Measurements from ENCODE around the gene ZNF701.
A peak's percentile ranks its signal among the peaks of the same experiment; 100 is the strongest.
"Not testable (repeated sequence)": the region's sequence is repeated elsewhere in the genome, so short reads cannot be mapped to it uniquely, and the experiment has no call there.

The ZNF701 gene

DNA sequence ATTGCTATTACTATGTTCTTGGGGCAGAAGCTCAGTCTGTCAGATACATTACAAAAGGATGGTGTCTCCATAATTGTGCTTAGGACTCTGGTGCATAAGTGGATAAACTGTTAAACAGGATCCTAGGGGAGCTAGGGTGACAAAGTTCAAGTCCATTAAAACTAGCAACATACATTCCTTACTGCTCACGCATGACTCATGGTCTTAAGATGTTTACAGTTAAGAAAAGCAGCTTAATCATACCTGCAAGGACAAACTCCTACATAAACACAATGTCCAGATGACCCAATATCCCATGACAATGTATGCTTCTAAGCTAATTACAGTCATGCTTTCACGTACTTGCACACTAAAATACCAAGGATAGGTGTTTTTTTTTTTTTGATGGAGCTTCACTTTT, 3.5 kb upstream of the ZNF701 start:
- no peak for DNase-seq (ENCODE audit: low read depth)

- no peak for DNase-seq (ENCODE audit: low read depth)
These were observed 2.2 kb upstream of the ZNF701 start for GRCh38 chr19:52567921-52568320.

DNA sequence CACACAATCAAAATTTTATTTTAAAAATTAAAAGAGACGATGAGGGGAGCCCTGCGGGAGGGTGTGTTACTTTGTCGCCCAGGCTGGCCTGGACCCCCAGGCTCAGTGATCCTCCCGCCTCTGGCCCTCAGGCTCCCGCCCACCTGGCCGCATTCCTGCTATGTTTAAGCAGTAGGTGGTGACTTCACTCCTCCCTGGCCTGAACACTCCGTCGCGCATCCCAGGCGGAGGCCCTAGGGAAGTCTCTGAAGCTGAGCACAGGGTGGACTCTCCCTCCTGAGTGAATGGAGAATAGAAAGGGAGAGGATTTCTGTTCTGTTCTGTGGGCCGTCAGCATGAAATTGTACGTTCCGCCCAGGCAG, 468 bp upstream of the ZNF701 start:
- DNase-seq (ENCODE audit: low read depth) = not testable (repeated sequence)

GRCh38 chr19:52584736-52585440, 14.8 kb downstream of the ZNF701 start:
- no peak for DNase-seq (ENCODE audit: low read depth)

DNA sequence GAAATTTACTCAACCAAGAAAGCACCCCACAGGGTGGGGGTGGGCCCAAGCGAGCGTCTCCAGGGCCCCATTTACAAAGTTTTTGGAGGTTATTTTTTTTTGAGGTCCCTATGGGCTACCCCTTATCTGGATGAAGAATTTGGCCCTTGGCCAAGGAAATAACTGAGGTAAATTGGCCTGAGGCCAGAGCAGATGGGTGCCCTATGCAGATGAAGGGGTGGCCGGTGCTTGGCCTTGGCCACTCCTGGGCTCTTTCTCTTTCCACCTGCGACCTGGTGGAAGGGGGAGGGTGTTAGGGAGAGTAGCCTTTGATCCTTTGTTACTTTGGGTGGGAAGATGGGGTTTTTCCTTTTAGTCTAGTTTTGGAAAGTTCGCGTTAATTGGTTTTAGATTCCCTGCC, 15.5 kb downstream of the ZNF701 start:
- DNase-seq (ENCODE audit: low read depth) = no peak

DNA sequence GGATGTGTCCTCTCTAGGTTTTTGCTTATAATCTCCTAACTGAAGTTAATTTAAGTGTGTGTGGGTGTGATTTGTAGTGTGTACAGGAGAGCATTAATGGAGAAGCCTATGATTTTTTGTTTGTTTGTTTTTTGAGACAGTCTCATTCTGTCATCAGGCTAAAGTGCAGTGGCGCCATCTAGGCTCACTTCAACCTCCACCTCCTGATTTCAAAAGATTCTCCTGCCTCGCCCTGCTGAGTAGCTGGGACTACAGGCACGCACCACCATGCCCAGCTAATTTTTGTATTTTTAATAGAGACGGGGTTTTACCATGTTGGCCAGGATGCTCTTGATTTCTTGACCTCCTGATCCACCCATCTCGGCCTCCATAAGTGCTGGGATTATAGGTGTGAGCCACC, 20.6 kb downstream of the ZNF701 start:
- DNase-seq (ENCODE audit: low read depth) = no peak

GRCh38 chr19:52592301-52592700, 22.2 kb downstream of the ZNF701 start:
- no peak for DNase-seq (ENCODE audit: low read depth)

GRCh38 chr19:52593441-52593840, 23.4 kb downstream of the ZNF701 start:
- not testable (repeated sequence) for DNase-seq (ENCODE audit: low read depth)

DNA sequence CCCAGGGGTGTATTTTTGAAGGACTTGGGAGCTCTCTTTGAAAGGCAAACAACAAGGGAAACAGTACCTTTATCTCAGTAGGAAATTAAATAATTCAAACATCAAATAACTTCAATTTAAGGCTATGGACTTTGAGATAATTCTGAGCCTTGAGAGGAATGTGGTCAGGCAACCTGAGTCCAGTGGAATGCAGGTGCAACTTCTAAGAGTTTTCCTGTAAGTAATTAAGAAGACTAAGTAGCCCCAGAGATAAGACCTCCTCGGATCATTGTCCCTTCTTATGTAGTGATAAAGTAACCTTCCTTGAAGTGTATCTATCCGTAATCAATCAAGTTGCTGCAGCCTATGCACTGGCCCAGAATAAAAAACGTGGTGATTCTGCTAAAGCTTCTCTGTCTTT, 29.2 kb downstream of the ZNF701 start:
- no peak for DNase-seq (ENCODE audit: low read depth)

DNA sequence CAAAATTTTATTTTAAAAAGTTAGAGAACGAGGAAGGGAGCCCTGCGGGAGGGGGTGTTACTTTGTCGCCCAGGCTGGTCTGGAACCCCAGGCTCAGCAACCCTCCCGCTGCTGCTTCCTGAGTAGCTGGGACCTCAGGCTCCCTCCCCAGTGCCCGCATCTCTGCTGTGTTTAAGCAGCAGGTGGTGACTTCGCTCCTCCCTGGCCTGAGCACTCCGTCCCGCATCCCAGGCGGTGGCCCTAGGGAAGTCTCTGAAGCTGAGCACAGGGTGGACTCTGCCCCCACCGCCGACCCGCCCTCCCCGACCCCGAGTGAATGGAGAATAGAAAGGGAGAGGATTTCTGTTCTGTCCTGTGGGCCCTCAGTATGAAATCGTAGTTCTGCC, 30.5 kb downstream of the ZNF701 start:
- DNase-seq (ENCODE audit: low read depth) = no peak

DNA sequence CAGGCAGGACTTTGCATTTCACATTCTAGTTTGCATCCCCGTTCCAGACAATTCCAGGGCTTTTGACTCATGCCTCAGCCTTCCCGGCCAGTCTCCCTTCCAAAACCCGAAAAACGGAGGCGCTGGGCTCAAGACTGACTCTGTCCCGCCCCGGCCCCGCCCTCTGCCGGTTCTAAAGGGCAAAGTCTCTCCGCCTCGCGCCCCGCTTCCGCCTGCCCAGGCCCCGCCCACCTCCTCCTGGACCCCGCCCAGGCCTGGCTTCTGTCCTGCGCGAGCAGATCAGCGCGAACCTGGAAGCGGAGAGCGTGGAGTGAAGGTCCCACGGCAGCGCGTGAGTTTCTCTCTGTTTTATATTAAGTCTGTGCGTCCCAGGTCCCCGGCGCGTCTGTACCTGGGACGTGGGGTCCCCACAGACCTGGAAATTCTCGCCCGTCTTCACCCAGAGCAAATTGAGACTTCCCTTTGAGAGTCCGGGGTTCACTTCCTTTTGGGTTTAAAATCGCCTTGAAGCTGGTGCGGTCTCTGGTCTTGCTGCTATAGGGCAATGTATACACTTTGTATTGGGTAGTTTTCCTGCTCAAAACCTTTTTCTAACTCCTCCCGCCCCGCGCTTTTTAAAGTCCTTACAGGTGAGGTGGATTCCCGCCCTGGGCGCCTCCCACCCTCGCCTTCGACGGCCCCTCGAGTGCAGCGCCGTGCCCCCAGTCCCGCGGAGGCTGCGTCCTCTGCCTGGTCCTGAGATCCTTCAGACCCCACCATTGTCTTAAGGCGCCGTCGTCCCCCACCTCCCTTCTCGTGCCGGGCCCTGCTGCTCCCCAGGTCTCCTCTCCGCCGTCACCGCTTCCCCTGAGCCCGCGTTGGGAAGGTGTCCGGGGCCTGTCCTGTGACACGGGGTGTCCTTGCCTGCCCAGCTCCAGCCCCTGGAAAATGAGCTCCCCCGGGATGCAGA, 31.2 kb downstream of the ZNF701 start:
- peak; percentile 54 for DNase-seq (ENCODE audit: low read depth)

- DNase-seq (ENCODE audit: low read depth) = not testable (repeated sequence)
These were observed 31.9 kb downstream of the ZNF701 start for GRCh38 chr19:52601974-52602366.

- DNase-seq (ENCODE audit: low read depth) = no peak
These were observed 32.9 kb downstream of the ZNF701 start for GRCh38 chr19:52602941-52603340.

DNA sequence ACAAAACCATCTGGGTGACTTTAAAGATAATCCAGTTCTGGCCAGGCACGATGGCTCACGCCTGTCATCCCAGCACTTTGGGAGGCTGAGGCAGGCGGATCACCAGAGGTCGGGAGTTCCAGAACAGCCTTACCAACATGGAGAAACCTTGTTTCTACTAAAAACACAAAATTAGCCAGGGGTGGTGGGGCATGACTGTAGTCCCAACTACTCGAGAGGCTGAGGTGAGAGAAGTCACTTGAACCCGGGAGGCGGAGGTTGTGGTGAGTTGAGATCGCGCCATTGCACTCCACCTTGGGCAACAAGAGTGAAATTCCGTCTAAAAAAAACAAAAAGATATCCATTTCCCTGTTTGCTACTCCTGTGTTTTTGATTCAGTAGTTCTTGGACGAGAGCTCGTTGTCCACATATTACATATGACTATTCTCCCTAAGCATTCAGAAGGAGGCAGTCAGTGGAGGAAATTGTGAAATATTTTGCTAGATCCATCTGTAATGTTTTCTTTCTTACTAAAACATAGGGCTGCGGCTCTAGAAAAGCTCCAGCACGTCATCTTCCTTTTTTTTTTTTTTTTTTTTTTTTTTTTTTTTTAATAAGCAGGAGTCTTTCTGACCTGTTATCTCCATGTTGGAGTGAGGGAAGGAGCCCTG, 33.6 kb downstream of the ZNF701 start:
- peak; percentile 45 for DNase-seq (ENCODE audit: low read depth)

- DNase-seq (ENCODE audit: low read depth) = no peak
These were observed 43.3 kb downstream of the ZNF701 start for GRCh38 chr19:52613299-52613906.

DNA sequence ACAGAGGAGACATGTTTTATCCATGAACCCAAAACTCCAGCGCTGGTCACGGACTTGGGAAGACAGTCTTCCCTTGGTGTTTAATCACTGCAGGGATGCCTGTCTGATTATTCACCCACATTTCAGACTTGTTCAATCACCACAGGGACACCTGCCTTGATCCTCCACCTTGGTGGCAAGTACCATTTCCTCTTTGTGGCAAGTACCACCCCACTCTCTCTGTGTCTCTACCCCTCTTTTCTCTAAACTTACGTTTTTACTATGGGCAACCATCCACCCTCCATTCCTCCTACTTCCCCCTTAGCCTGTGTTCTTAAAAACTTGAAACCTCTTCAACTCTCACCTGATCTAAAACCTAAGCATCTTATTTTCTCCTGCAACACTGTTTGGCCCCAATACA, 51.3 kb downstream of the ZNF701 start:
- DNase-seq (ENCODE audit: low read depth) = no peak

GRCh38 chr19:52622261-52622660, 52.2 kb downstream of the ZNF701 start:
- no peak for DNase-seq (ENCODE audit: low read depth)

DNA sequence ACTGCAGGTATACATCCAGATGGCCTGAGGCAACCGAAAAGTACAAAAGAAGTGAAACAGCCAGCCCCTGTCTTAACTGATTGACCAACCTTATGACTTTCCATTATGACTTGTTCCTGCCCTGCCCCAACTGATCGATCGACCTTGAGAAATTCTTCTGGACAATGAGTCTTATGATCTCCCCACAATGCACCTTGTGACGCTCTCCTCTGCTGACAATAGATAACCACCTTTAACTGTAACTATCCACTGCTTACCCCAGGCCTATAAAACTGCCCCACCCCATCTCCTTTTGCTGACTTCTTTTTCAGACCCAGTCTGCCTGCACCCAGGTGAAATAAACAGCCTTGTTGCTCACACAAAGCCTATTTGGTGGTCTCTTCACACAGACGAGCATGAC, 56.8 kb downstream of the ZNF701 start:
- DNase-seq (ENCODE audit: low read depth) = no peak

- not testable (repeated sequence) for DNase-seq (ENCODE audit: low read depth)
These were observed 57.4 kb downstream of the ZNF701 start for GRCh38 chr19:52627441-52627840.

- no peak for DNase-seq (ENCODE audit: low read depth)
These were observed 65.9 kb downstream of the ZNF701 start for GRCh38 chr19:52635786-52636570.

Measured in GM04503 (cell line).